BE2C (cell line): ENCODE measurements around the gene LLGL1.

Experiments
- DNase-seq: peaks from one replicate; pipeline ENCODE4 v3.0.0-alpha.2; 2020
- H3K27me3 ChIP-seq: fragments of 250-450 bp; sonication (Bioruptor Pico); 2 replicates; pipeline ENCODE4 v1.5.1; 2020; ENCODE audit warnings: mild to moderate bottlenecking
- H3K36me3 ChIP-seq: fragments of 250-450 bp; sonication (Bioruptor Pico); 2 replicates; pipeline ENCODE4 v1.5.1; 2020; ENCODE audit warnings: mild to moderate bottlenecking
- H3K4me1 ChIP-seq: fragments of 250-450 bp; sonication (Bioruptor Pico); 2 replicates; pipeline ENCODE4 v1.5.1; 2020
- H3K4me3 ChIP-seq: 2 replicates; pipeline ENCODE4 v1.5.1; 2011; ENCODE audit warnings: low read depth, low read length
- H3K9me3 ChIP-seq: fragments of 250-450 bp; sonication (Bioruptor Pico); 2 replicates; pipeline ENCODE4 v1.5.1; 2020
- TF ChIP-seq, protein P1 (sequence below): IDR thresholded peaks from 2 replicates; pipeline ENCODE4 v1.5.1; 2012; ENCODE audit warnings: mild to moderate bottlenecking, low read depth, low read length

The LLGL1 gene

DNA sequence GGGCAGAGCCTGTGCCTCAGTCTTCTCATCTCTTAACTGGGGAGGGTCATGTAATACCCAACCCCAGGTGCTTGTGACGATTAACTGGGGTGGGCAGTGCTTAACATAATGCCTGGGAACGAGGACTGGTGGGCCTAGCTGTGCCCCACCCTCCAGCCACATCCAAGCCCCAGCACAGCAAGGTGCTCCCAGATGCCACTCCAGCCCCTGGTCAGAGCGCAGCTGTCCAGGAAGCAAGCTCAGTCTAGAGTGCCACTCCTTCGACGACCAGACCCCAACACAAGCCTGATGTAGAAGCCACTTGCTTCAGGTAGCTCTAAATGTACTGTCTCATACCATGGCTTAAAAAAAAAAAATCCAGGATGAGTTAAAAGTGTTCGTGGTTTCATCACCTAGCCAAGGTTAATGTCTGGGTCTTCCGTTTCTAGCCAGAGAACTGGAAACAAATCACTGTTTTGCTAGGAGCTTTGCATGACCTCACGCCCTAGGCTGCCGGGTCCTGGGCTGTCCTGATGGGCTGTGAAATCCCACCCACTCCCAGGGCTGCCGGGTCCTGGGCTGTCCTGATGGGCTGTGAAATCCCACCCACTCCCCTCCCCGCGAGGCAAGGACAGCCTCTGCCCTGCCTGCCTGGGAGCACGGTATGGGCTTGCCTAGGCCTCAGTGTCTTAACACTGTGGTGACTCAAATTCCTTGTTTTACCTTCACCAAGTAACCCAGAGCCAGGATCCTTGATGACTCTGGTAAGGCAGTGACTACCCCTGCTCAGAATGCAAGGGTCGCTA, 42.7 kb downstream of the LLGL1 start:
- DNase-seq: no peak
- no peaks in the 10 kb centered on the region for H3K4me1 ChIP-seq
- no peaks in the 10 kb centered on the region for H3K9me3 ChIP-seq
- H3K36me3 ChIP-seq: no peaks in the 10 kb centered on the region
- H3K27me3 ChIP-seq: no peaks in the 10 kb centered on the region
- TF ChIP-seq, protein P1, sequence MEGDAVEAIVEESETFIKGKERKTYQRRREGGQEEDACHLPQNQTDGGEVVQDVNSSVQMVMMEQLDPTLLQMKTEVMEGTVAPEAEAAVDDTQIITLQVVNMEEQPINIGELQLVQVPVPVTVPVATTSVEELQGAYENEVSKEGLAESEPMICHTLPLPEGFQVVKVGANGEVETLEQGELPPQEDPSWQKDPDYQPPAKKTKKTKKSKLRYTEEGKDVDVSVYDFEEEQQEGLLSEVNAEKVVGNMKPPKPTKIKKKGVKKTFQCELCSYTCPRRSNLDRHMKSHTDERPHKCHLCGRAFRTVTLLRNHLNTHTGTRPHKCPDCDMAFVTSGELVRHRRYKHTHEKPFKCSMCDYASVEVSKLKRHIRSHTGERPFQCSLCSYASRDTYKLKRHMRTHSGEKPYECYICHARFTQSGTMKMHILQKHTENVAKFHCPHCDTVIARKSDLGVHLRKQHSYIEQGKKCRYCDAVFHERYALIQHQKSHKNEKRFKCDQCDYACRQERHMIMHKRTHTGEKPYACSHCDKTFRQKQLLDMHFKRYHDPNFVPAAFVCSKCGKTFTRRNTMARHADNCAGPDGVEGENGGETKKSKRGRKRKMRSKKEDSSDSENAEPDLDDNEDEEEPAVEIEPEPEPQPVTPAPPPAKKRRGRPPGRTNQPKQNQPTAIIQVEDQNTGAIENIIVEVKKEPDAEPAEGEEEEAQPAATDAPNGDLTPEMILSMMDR: no peak
- no peak overlapping the region for H3K4me3 ChIP-seq

DNA sequence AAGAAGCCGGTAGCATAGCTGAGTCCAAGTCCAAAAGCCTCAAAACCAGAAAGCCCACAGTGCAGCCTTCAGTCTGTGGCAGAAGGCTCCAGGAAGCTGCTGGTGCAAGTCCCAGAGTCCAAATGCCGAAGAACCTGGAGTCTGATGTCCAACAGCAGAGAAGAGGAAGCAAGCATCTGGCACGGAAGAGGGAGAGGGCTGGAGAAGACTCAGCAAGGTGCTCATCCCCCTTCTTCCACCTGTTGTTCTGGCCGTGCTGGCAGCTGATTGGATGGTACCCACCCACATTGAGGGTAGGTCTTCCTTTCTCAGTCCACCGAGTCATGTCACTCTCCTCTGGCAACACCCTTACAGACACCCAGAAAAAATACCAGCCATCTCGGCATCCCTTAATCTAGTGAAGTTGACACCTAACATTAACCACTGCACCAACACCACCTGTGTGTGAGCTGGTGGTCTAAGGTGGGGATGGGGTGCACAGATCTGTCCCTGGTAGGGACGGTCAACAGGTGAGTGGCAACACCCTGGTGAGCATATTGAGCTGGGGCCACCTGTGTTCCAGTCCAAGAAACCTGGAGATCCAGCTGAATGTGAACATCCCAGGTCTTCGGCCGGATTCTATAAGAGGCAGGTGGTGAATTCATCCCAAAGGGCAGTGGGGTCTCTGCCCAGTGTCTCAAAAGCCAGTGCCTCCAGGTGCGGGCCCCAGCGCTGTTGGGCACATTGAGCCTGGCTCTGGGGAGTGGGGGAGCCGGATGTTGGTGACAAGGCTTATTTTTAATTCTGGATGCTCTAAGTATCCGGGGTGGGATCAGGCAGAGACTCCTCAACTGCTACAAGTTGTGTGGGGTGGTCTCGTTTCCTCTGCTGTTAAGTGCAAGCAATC, 44.9 kb downstream of the LLGL1 start:
- H3K4me1 ChIP-seq: no peaks in the 10 kb centered on the region
- no peaks in the 10 kb centered on the region for H3K9me3 ChIP-seq
- no peak for DNase-seq
- TF ChIP-seq, protein P1: no peak
- H3K36me3 ChIP-seq: peaks cover 9% of the 10 kb centered on the region; the same call in 1 of the 2 replicates
- H3K4me3 ChIP-seq: no peak overlapping the region
- no peaks in the 10 kb centered on the region for H3K27me3 ChIP-seq

DNA sequence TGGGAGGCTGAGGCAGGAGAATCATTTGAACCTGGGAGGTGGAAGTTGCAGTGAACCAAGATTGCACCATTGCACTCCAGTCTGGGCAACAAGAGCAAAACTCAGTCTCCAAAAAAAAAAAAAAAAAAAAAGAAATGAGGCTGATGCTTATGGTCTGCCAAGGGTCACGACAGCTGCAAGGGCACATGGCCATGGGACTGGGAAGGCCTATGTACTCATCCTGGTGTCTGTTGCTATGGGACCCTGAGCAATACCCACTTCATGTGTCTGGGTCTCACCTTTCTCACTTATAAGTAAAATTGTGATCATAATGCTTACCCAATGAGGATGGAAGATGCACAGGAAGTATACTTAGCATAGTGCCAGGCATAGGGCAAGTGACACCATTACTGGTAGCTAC, 51.6 kb downstream of the LLGL1 start:
- Histone ChIP-seq H3K4me1 (no peaks in the 10 kb centered on the region), H3K9me3 (no peaks in the 10 kb centered on the region), H3K27me3 (no peaks in the 10 kb centered on the region), H3K36me3 (peaks cover 42% of the 10 kb centered on the region), H3K4me3 (no peak overlapping the region)
- DNase-seq: no peak
- TF ChIP-seq, protein P1: no peak

- DNase-seq: no peak
- no peaks in the 10 kb centered on the region for H3K27me3 ChIP-seq
- peaks cover 49% of the 10 kb centered on the region for H3K36me3 ChIP-seq
- H3K4me3 ChIP-seq: no peak overlapping the region
- TF ChIP-seq, protein P1: no peak
- no peaks in the 10 kb centered on the region for H3K4me1 ChIP-seq
- H3K9me3 ChIP-seq: no peaks in the 10 kb centered on the region
Measured at GRCh38 chr17:18278867-18279266, 53.4 kb downstream of the LLGL1 start.

- TF ChIP-seq, protein P1: no peak
Measured at GRCh38 chr17:18280249-18280648, 54.8 kb downstream of the LLGL1 start.

More at GRCh38 chr17:18280249-18280648, 54.8 kb downstream of the LLGL1 start:
- Histone ChIP-seq H3K4me1 (no peaks in the 10 kb centered on the region), H3K9me3 (no peaks in the 10 kb centered on the region), H3K27me3 (no peaks in the 10 kb centered on the region), H3K36me3 (peaks cover 49% of the 10 kb centered on the region), H3K4me3 (no peak overlapping the region)
- DNase-seq: no peak
